Upper lobe of left lung (tissue), 6 donors: ENCODE data around the gene DNAJC18. TPM values are rescaled to one million over a fixed set of nuclear protein-coding genes. Genes with fewer than 3 reads are reported as not detected.

Source experiments
- ATAC-seq, 2 donors: fragments of 200-7000 bp; cut with Tn5 transposase; one replicate each; pipeline ENCODE4 v1.9.1; 2022; ENCODE audit warnings: mild to moderate bottlenecking in 2 of 2, moderate library complexity in 2 of 2; ENCODE audit not compliant: low FRiP score in 2 of 2
- DNase-seq, 2 donors: peaks; one replicate each; pipeline ENCODE4 v3.0.0-alpha.2; 2019 to 2020
- H3K27ac ChIP-seq, 4 donors: fragments of 200-600 bp; sonication (generic); one replicate each; pipeline ENCODE4 v1.5.1; 2016 to 2019
- H3K27me3 ChIP-seq, 4 donors: fragments of 200-600 bp; sonication (generic); one replicate each; pipeline ENCODE4 v1.5.1; 2017 to 2019
- H3K36me3 ChIP-seq, 4 donors: fragments of 200-600 bp; sonication (generic); one replicate each; pipeline ENCODE4 v1.5.1; 2016 to 2019
- H3K4me1 ChIP-seq, 4 donors: fragments of 200-600 bp; sonication (generic); one replicate each; pipeline ENCODE4 v1.5.1; 2018 to 2019
- H3K4me3 ChIP-seq, 4 donors: fragments of 200-600 bp; sonication (generic); one replicate each; pipeline ENCODE4 v1.5.1; 2017 to 2019; ENCODE audit warnings: mild to moderate bottlenecking in 2 of 4, moderate library complexity in 1 of 4
- H3K9me3 ChIP-seq, 4 donors: fragments of 200-600 bp; sonication (generic); one replicate each; pipeline ENCODE4 v1.5.1; 2018 to 2019
- CTCF ChIP-seq, 6 experiments: fragments of 450-650 bp in 4 of 6; fragments of 200-600 bp in 2 of 6; sonication (generic) in 2 of 6; IDR thresholded peaks; one replicate each; pipeline ENCODE4 v1.5.1; 2016 to 2019; ENCODE audit warnings: antibody characterized with exemption in 6 of 6
- EP300 ChIP-seq, 4 donors: sonication (generic); formaldehyde crosslinking; IDR thresholded peaks; one replicate each; pipeline ENCODE4 v1.5.1; 2017; ENCODE audit warnings: antibody characterized with exemption in 4 of 4, control low read depth in 2 of 4
- POLR2A ChIP-seq, 4 donors: fragments of 450-650 bp; IDR thresholded peaks; one replicate each; pipeline ENCODE4 v1.5.1; 2016 to 2017; ENCODE audit warnings: antibody characterized with exemption in 4 of 4, mild to moderate bottlenecking in 2 of 4
- POLR2AphosphoS5 ChIP-seq, 2 donors: sonication (generic); formaldehyde crosslinking; IDR thresholded peaks; one replicate each; pipeline ENCODE4 v1.5.1; 2017; ENCODE audit warnings: antibody characterized with exemption in 2 of 2
- WGBS, 2 donors: methylation state at CpG; one replicate each; pipeline ENCODE4 v1.1.5; 2017 to 2018; 5-methylcytosine and 5-hydroxymethylcytosine counted together
- total RNA-seq, 6 donors: library from RNA; depleted of rRNA in 4 of 6; stranded (reverse); fragments of >200 nt in 4 of 6; gene quantifications; one replicate each; pipeline versions ENCODE4 v1.1.0 to v1.2.1, GENCODE V29; 2016 to 2021
- donor health status: DM: no; HTN: no; CAD: no; lungs with moderate emphysema.
- donor health status: DM: no; HTN: yes; CAD: no; lungs with severe emphysema.

DNAJC18 gene
- total RNA-seq, 6 donors from 2014 or later: 1.0 to 11.6 (median 6.3) TPM

GRCh38 chr5:139430015-139430414 is 9.3 kb downstream of the DNAJC18 start:
- H3K4me1 ChIP-seq: no peaks in the 10 kb centered on the region
- no peak overlapping the region for H3K27ac ChIP-seq
- 80 to 82% methylated on average over 2 of the region's 2 CpGs for WGBS, 2 donors
- peaks cover 0 to 81% (median 24%) of the 10 kb centered on the region in 4 donors for H3K36me3 ChIP-seq
- no peak overlapping the region for H3K4me3 ChIP-seq
- no peak for ATAC-seq
- H3K9me3 ChIP-seq: no peaks in the 10 kb centered on the region
- no peak for TF ChIP-seq CTCF (IDR thresholded peaks at IDR 0.05)
- no peak for TF ChIP-seq POLR2AphosphoS5 (IDR thresholded peaks at IDR 0.05)
- no peak for TF ChIP-seq EP300 (IDR thresholded peaks at IDR 0.05)
- no peak for TF ChIP-seq POLR2A (IDR thresholded peaks at IDR 0.05)
- no peaks in the 10 kb centered on the region for H3K27me3 ChIP-seq
- DNase-seq: no peak

- Histone ChIP-seq H3K27ac (no peak overlapping the region), H3K4me1 (no peaks in the 10 kb centered on the region), H3K4me3 (no peak overlapping the region), H3K36me3 (peaks cover 0 to 70% (median 32%) of the 10 kb centered on the region in 4 donors), H3K27me3 (no peaks in the 10 kb centered on the region), H3K9me3 (no peaks in the 10 kb centered on the region)
- TF ChIP-seq CTCF (IDR thresholded peaks at IDR 0.05) (no peak), POLR2AphosphoS5 (IDR thresholded peaks at IDR 0.05) (no peak), EP300 (IDR thresholded peaks at IDR 0.05) (no peak), POLR2A (IDR thresholded peaks at IDR 0.05) (no peak)
- no peak for DNase-seq
- 83 to 84% methylated on average over 6 to 8 of the region's 8 CpGs for WGBS, 2 donors
- no peak for ATAC-seq
Observed at GRCh38 chr5:139426203-139426885, 13.0 kb downstream of the DNAJC18 start.

GRCh38 chr5:139425497-139425896 is 13.8 kb downstream of the DNAJC18 start:
- no peak for TF ChIP-seq CTCF (IDR thresholded peaks at IDR 0.05)
- no peak for TF ChIP-seq POLR2AphosphoS5 (IDR thresholded peaks at IDR 0.05)
- TF ChIP-seq EP300 (IDR thresholded peaks at IDR 0.05): no peak
- no peak for TF ChIP-seq POLR2A (IDR thresholded peaks at IDR 0.05)
- H3K36me3 ChIP-seq: peaks cover 0 to 70% (median 34%) of the 10 kb centered on the region in 4 donors
- no peaks in the 10 kb centered on the region for H3K4me1 ChIP-seq
- DNase-seq (no peak), ATAC-seq (no peak)
- H3K27ac ChIP-seq: no peak overlapping the region
- WGBS, 2 donors: 89 to 92% methylated on average over 5 of the region's 5 CpGs
- no peaks in the 10 kb centered on the region for H3K27me3 ChIP-seq
- H3K9me3 ChIP-seq: no peaks in the 10 kb centered on the region
- H3K4me3 ChIP-seq: no peak overlapping the region

DNA sequence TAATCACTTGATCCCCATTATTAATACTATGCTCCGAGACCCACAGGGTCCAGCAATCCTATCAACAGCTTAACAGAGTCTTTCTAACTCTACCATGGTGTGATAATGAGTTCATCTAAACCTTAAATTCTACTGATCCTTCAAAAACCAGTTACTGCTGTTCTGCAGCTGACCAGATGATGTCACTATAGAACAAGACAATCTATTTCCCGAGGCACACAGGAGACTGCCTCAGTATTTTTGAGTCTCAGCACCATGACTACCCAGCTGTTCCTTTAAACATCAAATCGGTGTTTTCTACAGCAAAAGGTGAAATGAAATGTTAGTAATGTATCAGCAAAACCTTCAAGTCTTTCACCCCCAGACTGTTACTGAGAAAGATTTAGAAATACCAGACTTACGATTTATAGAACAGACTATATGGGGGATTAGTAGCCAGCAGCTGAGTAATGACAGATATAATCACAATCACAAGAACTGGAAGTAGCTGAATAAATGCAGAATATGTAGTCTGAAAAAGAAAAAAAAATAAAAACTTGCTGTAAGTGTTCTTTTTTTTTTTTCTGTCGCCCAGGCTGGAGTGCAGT is 16.9 kb downstream of the DNAJC18 start:
- ATAC-seq: peak; percentile 67 to 91
- TF ChIP-seq POLR2A (IDR thresholded peaks at IDR 0.05) (no peak), CTCF (IDR thresholded peaks at IDR 0.05) (peak; percentile 67 to 89 (median 85))
- Histone ChIP-seq H3K4me3 (no peak overlapping the region), H3K9me3 (no peaks in the 10 kb centered on the region), H3K36me3 (peaks cover 0 to 77% (median 33%) of the 10 kb centered on the region in 4 donors), H3K27ac (no peak overlapping the region), H3K4me1 (peaks cover 3 to 13% (median 9%) of the 10 kb centered on the region in 4 donors), H3K27me3 (no peaks in the 10 kb centered on the region)
- 42 to 44% methylated on average over 5 of the region's 5 CpGs for WGBS, 2 donors
- DNase-seq: peak in 1 of 2 donors; percentile 28
